GM19193 (cell line): Measurements from ENCODE around the gene GARNL3.

Source experiments
- POLR2A ChIP-seq: IDR thresholded peaks from 4 replicates; pipeline ENCODE4 v1.6.1; 2011; ENCODE audit not compliant: insufficient read depth, insufficient read length; ENCODE audit errors: extremely low read depth

The GARNL3 gene

GRCh38 chr9:127397646-127398274 is 133.2 kb downstream of the GARNL3 start:
- no peak for TF ChIP-seq POLR2A

GRCh38 chr9:127398275-127398647 is 133.7 kb downstream of the GARNL3 start:
- no peak for TF ChIP-seq POLR2A

DNA sequence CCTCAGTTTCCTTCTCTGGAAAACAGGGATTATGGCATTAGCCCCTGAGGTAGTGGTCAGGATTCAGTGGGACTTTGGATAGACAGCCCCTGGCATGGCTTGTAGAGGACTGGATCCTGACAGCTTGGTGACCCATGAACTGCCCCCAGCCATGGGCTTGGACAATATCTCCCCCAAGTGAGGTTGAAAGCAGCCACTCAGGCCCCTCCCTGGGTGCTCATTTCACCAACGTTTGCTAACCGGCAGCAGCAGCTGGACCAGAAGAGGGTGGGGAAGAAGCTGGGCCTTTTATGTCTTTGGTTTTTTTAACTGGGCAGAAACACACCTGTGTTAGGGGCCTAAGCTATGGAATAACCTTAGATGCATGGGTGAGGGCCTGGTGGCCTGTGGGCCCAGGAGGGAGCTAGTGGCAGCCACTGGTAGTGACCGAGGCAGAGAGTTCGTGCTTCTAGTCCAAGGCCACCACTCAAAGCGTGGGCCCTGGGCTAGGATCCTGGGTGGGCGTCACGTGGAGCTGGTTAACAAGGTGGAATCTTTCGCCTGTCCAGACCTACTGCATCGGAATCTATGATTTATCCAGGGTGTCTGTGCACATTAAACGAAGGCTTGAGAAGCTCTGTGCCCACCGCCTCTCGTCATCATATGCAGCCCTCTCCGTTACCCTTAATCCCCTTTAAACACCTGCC is 134.3 kb downstream of the GARNL3 start:
- TF ChIP-seq POLR2A, result no peak

DNA sequence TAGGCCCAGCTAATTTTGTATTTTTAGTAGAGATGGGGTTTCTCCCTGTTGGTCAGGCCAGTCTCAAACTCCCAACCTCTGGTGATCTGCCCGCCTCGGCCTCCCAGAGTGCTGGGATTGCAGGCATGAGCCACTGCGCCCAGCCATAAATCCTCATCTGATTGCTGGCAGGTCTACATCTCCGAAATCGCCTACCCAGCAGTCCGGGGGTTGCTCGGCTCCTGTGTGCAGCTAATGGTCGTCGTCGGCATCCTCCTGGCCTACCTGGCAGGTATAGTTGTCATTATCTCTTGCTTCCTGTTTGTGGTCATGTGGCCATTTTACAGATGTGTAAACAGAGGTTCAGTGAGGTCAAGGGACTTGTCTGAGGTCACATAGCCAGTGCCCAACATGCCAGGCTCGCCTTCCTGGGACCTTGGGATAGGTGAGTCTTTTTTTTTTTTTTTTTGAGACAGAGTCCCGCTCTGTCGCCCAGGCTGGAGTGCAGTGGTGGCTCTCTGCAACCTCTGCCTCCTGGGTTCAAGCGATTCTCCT is 135.2 kb downstream of the GARNL3 start:
- TF ChIP-seq POLR2A, result no peak

GRCh38 chr9:127402401-127403090 is 138.0 kb downstream of the GARNL3 start:
- no peak for TF ChIP-seq POLR2A

DNA sequence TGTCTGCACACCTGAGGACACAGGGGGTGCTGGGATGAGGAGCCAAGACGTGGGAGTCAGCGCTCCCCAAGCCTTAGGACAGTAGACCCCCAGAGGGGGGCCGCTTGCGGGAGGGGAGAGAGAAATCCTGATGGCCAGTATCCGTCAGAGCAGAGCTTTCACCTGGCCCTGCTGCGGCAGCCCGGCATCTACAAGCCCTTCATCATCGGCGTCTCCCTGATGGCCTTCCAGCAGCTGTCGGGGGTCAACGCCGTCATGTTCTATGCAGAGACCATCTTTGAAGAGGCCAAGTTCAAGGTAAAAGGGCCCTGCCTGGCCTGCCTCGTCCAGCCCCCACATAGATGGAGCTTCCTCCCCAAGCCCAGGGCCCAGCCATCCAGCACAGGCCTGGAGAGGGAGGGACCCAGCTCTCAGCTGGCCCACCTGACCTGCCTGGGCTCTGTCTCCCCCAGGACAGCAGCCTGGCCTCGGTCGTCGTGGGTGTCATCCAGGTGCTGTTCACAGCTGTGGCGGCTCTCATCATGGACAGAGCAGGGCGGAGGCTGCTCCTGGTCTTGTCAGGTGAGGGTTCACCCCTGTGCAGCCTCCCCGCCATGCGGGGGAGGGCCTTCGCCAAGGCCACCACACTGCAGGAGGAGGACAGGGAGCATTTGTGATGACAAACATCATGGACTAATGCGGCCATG is 139.1 kb downstream of the GARNL3 start:
- no peak for TF ChIP-seq POLR2A

- TF ChIP-seq POLR2A, result no peak
Measured at GRCh38 chr9:127404631-127405030, 140.1 kb downstream of the GARNL3 start.

GRCh38 chr9:127405344-127406125 is 141.0 kb downstream of the GARNL3 start:
- TF ChIP-seq POLR2A, result no peak

DNA sequence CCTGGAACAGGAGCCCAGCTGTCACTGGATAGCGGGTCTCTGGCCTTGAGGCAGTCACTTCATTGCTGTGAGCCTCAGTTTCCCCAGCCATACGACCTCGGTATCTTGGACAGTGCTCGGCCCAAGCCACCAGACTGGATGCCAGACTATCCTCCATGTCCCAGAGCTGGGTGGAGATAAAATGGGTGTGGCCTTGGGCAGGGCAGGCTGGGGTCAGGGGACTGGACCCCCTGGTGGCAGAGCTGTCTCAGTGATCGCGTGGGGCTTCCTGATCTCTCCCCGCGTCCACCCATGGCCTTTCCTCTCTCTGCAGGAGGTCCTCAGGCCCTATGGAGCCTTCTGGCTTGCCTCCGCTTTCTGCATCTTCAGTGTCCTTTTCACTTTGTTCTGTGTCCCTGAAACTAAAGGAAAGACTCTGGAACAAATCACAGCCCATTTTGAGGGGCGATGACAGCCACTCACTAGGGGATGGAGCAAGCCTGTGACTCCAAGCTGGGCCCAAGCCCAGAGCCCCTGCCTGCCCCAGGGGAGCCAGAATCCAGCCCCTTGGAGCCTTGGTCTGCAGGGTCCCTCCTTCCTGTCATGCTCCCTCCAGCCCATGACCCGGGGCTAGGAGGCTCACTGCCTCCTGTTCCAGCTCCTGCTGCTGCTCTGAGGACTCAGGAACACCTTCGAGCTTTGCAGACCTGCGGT is 142.4 kb downstream of the GARNL3 start:
- TF ChIP-seq POLR2A, result no peak

DNA sequence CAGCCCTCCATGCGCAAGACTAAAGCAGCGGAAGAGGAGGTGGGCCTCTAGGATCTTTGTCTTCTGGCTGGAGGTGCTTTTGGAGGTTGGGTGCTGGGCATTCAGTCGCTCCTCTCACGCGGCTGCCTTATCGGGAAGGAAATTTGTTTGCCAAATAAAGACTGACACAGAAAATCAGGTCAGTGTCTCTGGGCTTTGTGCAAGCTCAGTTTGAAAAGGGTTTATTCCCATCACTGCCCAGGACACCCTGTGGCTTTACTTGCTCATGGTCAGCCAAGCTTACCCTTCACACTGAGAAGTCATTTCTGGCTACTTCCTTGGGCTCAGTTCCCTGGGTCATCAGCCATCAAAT is 142.9 kb downstream of the GARNL3 start:
- TF ChIP-seq POLR2A, result no peak

DNA sequence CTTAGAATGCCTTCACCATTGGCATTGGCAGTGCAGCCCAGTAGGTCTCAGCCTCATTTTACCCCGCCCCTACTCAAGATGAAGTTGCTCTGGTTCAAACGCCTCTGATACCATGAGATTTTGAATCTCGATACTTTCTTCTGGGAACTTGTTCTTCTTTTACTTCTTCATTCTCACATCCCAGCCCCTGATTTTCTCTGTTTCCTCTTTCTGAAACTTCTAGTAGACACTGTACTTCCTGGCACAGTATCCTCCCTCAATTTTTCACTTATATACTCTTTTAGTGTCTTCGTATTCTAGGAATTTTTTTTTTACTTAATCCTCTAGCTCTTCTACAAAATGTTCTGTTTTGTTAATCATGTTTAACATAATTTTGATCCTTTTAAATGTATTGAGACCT is 146.5 kb downstream of the GARNL3 start:
- no peak for TF ChIP-seq POLR2A

GRCh38 chr9:127415141-127415540 is 150.6 kb downstream of the GARNL3 start:
- no peak for TF ChIP-seq POLR2A

GRCh38 chr9:127415657-127416056 is 151.1 kb downstream of the GARNL3 start:
- TF ChIP-seq POLR2A, result no peak

- TF ChIP-seq POLR2A, result no peak
Measured at GRCh38 chr9:127417131-127418036, 152.8 kb downstream of the GARNL3 start.

DNA sequence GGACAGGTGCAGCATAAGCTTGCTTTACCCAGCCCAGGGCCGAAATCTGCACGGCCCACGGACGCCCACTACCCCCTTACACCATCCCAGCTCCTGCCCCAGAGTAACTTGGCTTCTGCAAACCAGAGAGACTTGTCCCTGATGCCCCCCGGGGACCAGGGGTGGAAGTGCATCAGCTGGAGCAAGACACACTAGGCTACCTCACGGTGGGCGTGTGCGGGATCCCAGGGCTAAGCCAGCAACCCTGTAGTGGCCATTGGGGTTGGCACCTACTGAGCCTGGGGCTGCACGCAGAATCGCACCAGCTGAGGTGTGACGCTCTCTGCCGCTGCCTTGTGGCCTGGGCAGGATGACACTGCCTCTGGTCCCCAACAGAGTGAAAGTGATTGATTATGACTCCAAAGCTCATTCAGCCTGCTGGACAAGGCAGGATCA is 153.5 kb downstream of the GARNL3 start:
- no peak for TF ChIP-seq POLR2A
